Coronary artery (tissue), 2 donors: Measurements from ENCODE around the gene SUCNR1.
"Not testable (repeated sequence)": the region's sequence is repeated elsewhere in the genome, so short reads cannot be mapped to it uniquely, and the experiment has no call there.

Source experiments
- DNase-seq: peaks from one replicate; pipeline ENCODE4 v3.0.0-alpha.2; 2017; ENCODE audit warnings: low spot score
- H3K27ac ChIP-seq, 2 donors: fragments of 200-600 bp; sonication (generic); one replicate each; pipeline ENCODE4 v1.5.1; 2016 to 2019
- H3K4me3 ChIP-seq: fragments of 200-600 bp; sonication (generic); 2 replicates; pipeline ENCODE4 v1.5.1; 2016; ENCODE audit warnings: mild to moderate bottlenecking, moderate library complexity
- CTCF ChIP-seq: fragments of 200-600 bp; sonication (generic); IDR thresholded peaks from one replicate; pipeline ENCODE4 v1.5.1; 2019; ENCODE audit warnings: antibody characterized with exemption

SUCNR1 gene

DNA sequence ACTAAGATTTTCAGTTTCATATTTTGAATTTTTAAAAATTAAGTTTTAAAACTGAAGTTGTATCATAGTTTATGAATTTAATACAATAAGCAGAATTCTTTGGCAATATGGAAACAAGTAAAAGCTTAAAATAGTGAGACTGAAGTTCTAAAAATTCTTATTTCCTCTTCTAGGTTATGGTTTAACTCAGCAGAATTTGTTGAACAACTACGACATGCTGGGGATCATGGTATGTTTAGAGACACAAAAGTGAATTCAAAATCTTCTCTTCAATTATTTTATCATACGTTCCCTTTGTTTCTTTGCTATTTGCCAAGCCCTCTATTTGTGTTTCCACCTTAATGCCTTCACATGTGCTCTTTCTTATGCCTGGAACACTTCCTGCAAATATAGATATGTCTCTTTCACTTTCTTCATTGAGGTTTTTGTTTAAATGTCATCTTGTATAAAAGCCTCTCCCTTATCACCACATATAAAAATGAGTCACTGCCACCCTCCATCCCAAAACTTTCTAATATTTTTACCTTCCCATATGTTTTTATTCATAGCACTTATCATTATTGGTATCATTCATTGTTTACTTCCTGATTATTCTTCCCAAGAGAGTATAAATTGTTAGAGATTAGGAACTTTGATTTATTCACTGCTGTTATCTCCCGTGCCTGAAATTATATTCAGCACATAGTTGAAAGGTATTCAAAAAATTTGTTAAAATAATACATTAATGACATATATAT, 6.4 kb downstream of the SUCNR1 start:
- no peak for DNase-seq
- H3K4me3 ChIP-seq: no peak overlapping the region
- H3K27ac ChIP-seq: no peak overlapping the region
- TF ChIP-seq CTCF: no peak

DNA sequence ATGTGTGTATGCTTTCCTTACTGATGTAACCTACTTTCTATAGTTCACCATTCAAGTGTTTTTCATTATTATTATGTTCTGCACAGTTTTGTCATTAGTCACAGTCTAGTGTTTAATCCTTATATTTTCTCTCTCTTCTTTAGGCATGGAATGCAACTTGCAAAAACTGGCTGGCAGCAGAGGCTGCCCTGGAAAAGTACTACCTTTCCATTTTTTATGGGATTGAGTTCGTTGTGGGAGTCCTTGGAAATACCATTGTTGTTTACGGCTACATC, 6.9 kb downstream of the SUCNR1 start:
- TF ChIP-seq CTCF: no peak
- no peak for DNase-seq
- H3K27ac ChIP-seq: no peak overlapping the region
- H3K4me3 ChIP-seq: no peak overlapping the region

GRCh38 chr3:151881137-151881536, 7.7 kb downstream of the SUCNR1 start:
- no peak for TF ChIP-seq CTCF
- H3K27ac ChIP-seq: no peak overlapping the region
- no peak for DNase-seq
- H3K4me3 ChIP-seq: no peak overlapping the region

DNA sequence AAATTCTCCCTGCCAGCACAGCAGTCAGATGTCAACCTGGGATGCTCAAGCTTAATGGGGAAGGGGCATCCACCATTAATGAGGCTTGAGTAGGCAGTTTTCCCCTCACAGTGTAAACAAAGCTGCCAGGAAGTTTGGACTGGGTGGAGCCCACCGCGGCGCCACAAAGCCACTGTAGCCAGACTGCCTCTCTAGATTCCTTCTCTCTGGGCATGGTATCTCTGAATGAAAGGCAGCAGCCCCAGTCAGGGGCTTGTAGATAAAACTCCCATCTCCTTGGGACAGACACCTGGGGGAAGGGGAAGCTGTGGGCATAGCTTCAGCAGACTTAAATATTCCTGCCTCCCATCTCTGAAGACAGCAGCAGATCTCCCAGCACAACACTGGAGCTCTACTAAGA, 12.0 kb downstream of the SUCNR1 start:
- H3K27ac ChIP-seq, H3K4me3 ChIP-seq, DNase-seq: not testable (repeated sequence)

GRCh38 chr3:151887450-151888211, 14.2 kb downstream of the SUCNR1 start:
- not testable (repeated sequence) for H3K4me3 ChIP-seq, H3K27ac ChIP-seq, DNase-seq

DNA sequence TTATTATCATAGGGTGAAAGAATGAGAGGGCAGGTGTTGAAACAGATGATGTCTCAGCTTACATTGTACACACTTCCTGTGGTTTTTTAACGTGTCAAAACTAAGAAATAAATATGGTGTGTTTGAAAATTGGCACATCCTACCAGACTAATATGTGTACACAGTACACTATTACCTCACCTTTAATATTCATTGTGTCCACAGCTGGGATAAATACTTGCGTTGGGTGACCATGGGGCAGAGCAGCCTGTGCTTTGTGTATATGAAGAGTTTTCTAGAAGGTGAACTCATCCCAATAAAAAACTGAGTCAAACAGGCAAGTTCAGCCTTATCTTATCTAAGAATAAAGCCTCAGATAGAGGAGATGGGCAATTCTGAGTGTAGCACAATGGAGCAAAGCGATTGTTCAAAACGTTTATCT, 17.3 kb downstream of the SUCNR1 start:
- no peak overlapping the region for H3K4me3 ChIP-seq
- TF ChIP-seq CTCF: no peak
- DNase-seq: no peak
- H3K27ac ChIP-seq: no peak overlapping the region

- Histone ChIP-seq H3K27ac (no peak overlapping the region), H3K4me3 (no peak overlapping the region)
- DNase-seq: no peak
- TF ChIP-seq CTCF: no peak
Measured at GRCh38 chr3:151891721-151892120, 18.3 kb downstream of the SUCNR1 start.

GRCh38 chr3:151894219-151894618, 20.8 kb downstream of the SUCNR1 start:
- DNase-seq: no peak
- Histone ChIP-seq H3K4me3 (no peak overlapping the region), H3K27ac (no peak overlapping the region)
- TF ChIP-seq CTCF: no peak
